Naive B cell (primary cell): Measurements from ENCODE around the gene PTPRR. TPM values are rescaled to one million over a fixed set of nuclear protein-coding genes. Genes with fewer than 3 reads are reported as not detected.

ENCODE experiments used
- ATAC-seq, 2 donors: fragments of 150-1000 bp; cut with Tn5 transposase; 2 replicates each; pipeline ENCODE4 v1.10.0; 2021; ENCODE audit warnings: low read depth in 2 of 2, mild to moderate bottlenecking in 2 of 2, moderate library complexity in 2 of 2
- DNase-seq: peaks from one replicate; pipeline ENCODE4 v3.0.0; 2022
- H3K27ac Mint-ChIP-seq, 6 donors: one replicate each; pipeline ENCODE4 v1.8.0; 2020 to 2022; ENCODE audit warnings: mild to moderate bottlenecking in 6 of 6, mixed read lengths in 6 of 6, moderate library complexity in 5 of 6, inconsistent platforms in 2 of 6
- H3K27me3 Mint-ChIP-seq, 3 donors: one replicate each; pipeline ENCODE4 v1.8.0; 2021 to 2022; ENCODE audit warnings: mixed read lengths in 3 of 3, mild to moderate bottlenecking in 1 of 3
- H3K36me3 Mint-ChIP-seq, 2 donors: one replicate each; pipeline ENCODE4 v1.8.0; 2020 to 2022; ENCODE audit warnings: mixed read lengths in 2 of 2, inconsistent platforms in 1 of 2, mild to moderate bottlenecking in 1 of 2
- H3K4me1 Mint-ChIP-seq, 3 donors: one replicate each; pipeline ENCODE4 v1.8.0; 2020 to 2022; ENCODE audit warnings: mixed read lengths in 3 of 3, inconsistent platforms in 1 of 3, mild to moderate bottlenecking in 1 of 3, moderate library complexity in 1 of 3
- H3K4me3 Mint-ChIP-seq, 8 donors: one replicate each; pipeline ENCODE4 v1.8.0; 2020 to 2022; ENCODE audit warnings: mild to moderate bottlenecking in 8 of 8, mixed read lengths in 8 of 8, moderate library complexity in 8 of 8, inconsistent platforms in 2 of 8
- H3K9me3 Mint-ChIP-seq, 7 donors: one replicate each; pipeline ENCODE4 v1.8.0; 2020 to 2022; ENCODE audit warnings: mixed read lengths in 7 of 7, mild to moderate bottlenecking in 5 of 7, inconsistent platforms in 2 of 7, moderate library complexity in 1 of 7
- polyA plus RNA-seq, 6 donors: library from polyadenylated mRNA; unstranded; fragments of 300-500 nt; fragmentation: Illumina TruSeq; gene quantifications; one replicate each; pipeline ENCODE4 v1.2.3, GENCODE V29; 2021; ENCODE audit warnings: low read depth in 6 of 6

The PTPRR gene
- polyA plus RNA-seq, 6 donors from 2014 or later, result not detected

DNA sequence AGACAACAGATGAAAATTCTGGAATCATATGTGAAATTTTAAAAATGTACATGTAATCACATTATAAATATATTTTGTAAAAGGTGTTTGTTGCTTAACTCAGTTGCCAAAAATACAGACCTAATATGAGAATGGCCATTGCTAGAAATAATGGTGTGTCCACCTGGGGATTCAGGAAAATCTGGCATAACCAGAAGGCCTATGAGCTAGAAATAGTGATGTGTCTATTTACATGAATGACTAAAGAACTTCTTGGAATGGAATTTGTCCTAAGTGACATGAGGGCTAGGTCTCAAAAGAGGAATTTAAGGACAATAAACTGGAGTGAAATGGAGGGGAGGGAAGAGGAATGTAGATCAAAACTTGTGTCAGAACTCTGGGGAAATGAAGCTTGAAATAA lies 126.4 kb downstream of the PTPRR start:
- H3K36me3 Mint-ChIP-seq, result no peaks in the 10 kb centered on the region
- no peak for ATAC-seq
- DNase-seq, result no peak
- H3K27ac Mint-ChIP-seq, result no peak overlapping the region
- H3K27me3 Mint-ChIP-seq, result peaks cover 0 to 8% (median 5%) of the 10 kb centered on the region in 3 donors
- peaks cover 0 to 11% (median 1%) of the 10 kb centered on the region in 7 donors for H3K9me3 Mint-ChIP-seq
- H3K4me1 Mint-ChIP-seq, result no peaks in the 10 kb centered on the region
- H3K4me3 Mint-ChIP-seq, result no peak overlapping the region

DNA sequence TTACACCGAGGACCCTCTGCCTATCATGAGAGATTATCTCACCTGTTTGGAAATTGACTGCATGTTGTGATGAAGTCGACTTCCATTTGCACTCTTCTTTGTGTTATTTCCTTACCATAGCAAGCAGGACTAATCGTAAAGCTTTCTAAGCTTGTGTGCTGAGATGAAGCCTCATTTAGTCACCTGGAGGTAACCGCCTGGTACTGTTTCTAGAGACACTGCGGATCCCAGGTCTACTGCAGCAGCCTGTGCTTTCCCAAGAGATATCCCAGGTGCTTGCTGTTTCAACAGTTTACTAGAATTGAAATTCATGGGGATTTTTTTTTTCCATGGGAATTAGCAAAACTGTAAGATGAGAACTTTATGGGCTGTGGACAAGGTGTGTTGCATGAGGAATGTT lies 131.8 kb downstream of the PTPRR start:
- H3K4me1 Mint-ChIP-seq, result no peaks in the 10 kb centered on the region
- ATAC-seq (no peak), DNase-seq (no peak)
- peaks cover 0 to 5% (median 0%) of the 10 kb centered on the region in 3 donors for H3K27me3 Mint-ChIP-seq
- H3K27ac Mint-ChIP-seq, result no peak overlapping the region
- H3K36me3 Mint-ChIP-seq, result no peaks in the 10 kb centered on the region
- H3K9me3 Mint-ChIP-seq, result peaks cover 0 to 11% (median 0%) of the 10 kb centered on the region in 7 donors
- H3K4me3 Mint-ChIP-seq, result no peak overlapping the region

DNA sequence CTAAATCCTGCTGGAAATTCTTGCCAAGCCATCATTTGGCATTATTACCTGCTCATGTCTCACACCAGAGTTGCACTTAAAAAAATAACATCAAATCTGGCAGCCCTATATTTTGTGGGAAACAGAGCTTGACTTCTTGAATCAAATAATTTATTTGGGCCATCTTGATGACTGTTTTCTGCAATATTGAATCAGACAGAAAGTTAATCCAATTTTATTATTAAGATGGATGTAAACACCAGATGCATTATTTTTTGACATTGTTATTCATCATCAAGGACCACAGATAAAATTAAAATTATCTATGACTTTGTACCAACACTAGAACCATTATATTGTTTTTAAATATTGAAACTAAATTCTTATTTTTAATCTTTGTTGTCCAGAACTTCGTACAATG lies 132.9 kb downstream of the PTPRR start:
- Mint-ChIP-seq H3K27me3 (peaks cover 0 to 5% (median 0%) of the 10 kb centered on the region in 3 donors), H3K9me3 (peaks cover 0 to 11% (median 0%) of the 10 kb centered on the region in 7 donors), H3K36me3 (no peaks in the 10 kb centered on the region), H3K27ac (no peak overlapping the region), H3K4me1 (no peaks in the 10 kb centered on the region), H3K4me3 (no peak overlapping the region)
- DNase-seq (no peak), ATAC-seq (no peak)

DNA sequence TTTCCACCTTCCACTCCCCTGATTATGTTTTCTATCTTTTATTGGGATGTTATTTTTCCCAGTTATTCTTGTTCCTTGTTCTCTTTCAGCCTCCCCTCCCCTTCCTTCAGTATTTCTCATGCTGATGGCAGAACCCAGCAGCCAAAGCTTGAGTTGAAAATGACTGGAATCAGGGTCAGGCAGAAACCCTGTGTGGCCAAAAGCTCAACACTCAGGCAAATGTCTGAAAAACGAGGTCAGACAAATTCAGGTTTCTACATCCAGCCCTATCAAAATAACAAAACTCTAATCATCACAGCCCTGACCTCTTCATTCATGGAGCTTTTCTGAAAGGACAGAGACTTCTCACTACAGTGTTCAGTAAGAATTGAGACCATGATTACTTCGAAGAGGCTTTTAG lies 134.6 kb downstream of the PTPRR start:
- no peaks in the 10 kb centered on the region for H3K4me1 Mint-ChIP-seq
- no peak for DNase-seq
- no peaks in the 10 kb centered on the region for H3K36me3 Mint-ChIP-seq
- peaks cover 0 to 10% (median 5%) of the 10 kb centered on the region in 7 donors for H3K9me3 Mint-ChIP-seq
- no peaks in the 10 kb centered on the region for H3K27me3 Mint-ChIP-seq
- no peak for ATAC-seq
- no peak overlapping the region for H3K4me3 Mint-ChIP-seq
- H3K27ac Mint-ChIP-seq, result no peak overlapping the region

DNA sequence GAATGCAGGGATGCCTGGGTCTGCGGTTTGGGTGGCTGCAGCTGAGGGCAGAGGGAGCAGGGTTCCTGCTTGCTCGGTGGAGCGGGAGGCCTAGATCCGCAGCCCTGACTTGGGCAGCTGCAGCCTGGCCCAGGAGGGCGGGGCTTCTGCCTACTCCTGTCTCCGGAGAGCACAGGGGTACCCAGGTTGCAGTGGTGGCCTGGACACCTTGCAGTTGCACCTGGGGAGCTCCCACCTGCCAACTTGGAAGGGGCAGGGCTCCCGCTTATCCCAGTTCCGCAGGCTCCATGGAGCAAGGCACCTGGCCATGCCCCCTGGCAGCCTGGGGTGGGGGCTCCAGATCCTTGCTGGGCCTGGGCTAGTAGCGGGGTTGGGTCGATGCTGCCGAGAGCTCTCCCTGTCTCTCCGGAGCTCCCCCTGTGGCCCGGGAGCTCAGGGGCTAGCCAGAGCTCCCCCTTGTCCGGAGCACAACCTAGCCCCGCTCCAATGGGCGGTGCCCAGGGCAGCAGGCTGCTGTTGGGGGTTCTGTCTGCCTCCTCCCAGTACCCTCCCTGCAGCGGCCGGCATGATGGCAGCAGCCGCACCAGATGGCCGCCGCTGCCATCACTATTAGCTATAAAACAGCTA lies 136.4 kb downstream of the PTPRR start:
- DNase-seq, result no peak
- Mint-ChIP-seq H3K4me3 (no peak overlapping the region), H3K9me3 (peaks cover 0 to 10% (median 2%) of the 10 kb centered on the region in 7 donors), H3K36me3 (no peaks in the 10 kb centered on the region), H3K27me3 (peaks cover 0 to 4% (median 0%) of the 10 kb centered on the region in 3 donors), H3K27ac (no peak overlapping the region), H3K4me1 (no peaks in the 10 kb centered on the region)
- no peak for ATAC-seq

DNA sequence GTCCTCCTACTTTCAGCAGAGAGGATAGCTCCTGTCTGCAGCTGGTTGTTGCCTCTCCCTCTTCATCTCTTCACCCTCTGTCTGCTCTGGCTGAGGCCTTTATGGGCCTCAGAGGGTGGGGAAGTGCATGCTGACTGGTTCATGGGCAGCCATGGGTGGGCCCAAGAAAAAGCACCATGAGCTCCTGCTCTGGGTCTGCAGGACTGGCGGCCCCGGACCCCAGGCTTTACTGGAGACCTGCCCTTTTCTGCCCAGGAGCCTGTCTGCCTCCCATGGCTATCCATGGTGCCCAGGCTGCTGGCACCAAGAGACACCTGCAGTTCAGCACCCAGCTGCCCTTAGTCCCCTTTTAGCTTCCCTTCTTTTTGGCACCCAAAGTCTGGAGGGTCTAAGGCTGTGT lies 137.1 kb downstream of the PTPRR start:
- peaks cover 0 to 5% (median 0%) of the 10 kb centered on the region in 3 donors for H3K27me3 Mint-ChIP-seq
- no peak for DNase-seq
- H3K9me3 Mint-ChIP-seq, result peaks cover 0 to 10% (median 2%) of the 10 kb centered on the region in 7 donors
- no peaks in the 10 kb centered on the region for H3K36me3 Mint-ChIP-seq
- H3K27ac Mint-ChIP-seq, result no peak overlapping the region
- no peak overlapping the region for H3K4me3 Mint-ChIP-seq
- ATAC-seq, result no peak
- no peaks in the 10 kb centered on the region for H3K4me1 Mint-ChIP-seq

DNA sequence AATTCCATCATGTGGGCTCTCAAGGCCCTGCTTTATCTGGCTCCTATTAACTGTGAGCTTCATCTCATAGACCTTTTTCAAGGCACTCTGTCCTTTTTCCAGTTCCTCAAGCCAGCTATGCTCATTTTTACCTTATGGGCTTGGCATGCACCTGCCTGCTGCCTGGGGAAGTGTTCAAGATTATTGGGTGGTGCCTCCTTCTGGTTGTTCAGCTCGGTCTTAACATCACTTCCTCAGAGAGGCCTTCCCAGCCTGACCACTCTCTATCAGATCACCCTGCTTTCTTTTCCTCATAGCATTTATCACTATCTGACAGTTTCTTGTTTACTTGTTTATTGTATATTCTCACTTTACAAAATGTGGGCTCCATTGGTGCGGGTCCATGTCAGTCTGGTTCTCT lies 141.3 kb downstream of the PTPRR start:
- Mint-ChIP-seq H3K9me3 (peaks cover 0 to 10% (median 2%) of the 10 kb centered on the region in 7 donors), H3K27ac (peak overlapping the region in 1 of 6 donors; percentile 24), H3K4me1 (no peaks in the 10 kb centered on the region), H3K27me3 (peaks cover 0 to 5% (median 0%) of the 10 kb centered on the region in 3 donors), H3K36me3 (no peaks in the 10 kb centered on the region), H3K4me3 (no peak overlapping the region)
- no peak for DNase-seq
- ATAC-seq, result no peak

DNA sequence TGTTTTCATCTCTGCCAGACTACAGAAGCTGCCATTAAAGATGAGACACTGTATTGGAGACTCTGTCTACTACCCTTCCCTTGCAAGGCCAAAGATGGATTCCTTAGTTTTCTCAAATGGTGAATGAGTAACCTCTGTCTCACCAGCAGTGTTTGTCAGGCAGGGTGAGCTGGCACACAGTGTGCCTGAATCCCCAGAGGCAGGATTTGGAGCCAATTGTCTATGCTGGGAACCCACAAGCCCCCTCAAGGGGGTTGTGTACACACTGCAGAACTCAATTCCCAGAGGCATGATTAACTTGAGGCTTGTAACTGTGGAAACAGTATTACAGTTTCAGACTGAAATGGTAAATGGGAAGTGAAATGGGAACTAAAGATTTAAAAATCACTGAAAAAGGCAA lies 146.5 kb downstream of the PTPRR start:
- DNase-seq (no peak), ATAC-seq (no peak)
- Mint-ChIP-seq H3K36me3 (no peaks in the 10 kb centered on the region), H3K27ac (no peak overlapping the region), H3K9me3 (no peaks in the 10 kb centered on the region), H3K4me3 (no peak overlapping the region), H3K4me1 (no peaks in the 10 kb centered on the region), H3K27me3 (peaks cover 0 to under 1% (median 0%) of the 10 kb centered on the region in 3 donors)

DNA sequence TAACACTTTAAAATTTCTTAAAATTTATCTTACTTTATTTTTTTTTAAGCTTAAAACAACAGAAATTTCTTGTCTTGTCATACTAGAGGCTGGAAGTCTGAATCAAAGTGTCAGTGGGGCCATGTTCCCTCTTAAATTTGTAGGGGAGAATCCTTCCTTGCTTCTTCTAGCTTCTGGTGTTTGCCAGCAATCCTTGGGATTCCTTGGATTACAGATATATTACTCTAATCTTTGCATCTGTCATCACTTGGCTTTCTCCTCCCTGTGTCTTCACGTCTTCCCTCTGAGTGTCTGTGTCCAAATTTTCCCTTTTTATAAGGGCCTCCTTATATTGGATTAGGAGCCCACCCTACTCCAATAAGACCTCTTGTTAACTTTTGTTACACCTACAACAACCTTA lies 147.7 kb downstream of the PTPRR start:
- Mint-ChIP-seq H3K9me3 (peaks cover 0 to 4% (median 0%) of the 10 kb centered on the region in 7 donors), H3K4me1 (no peaks in the 10 kb centered on the region), H3K27ac (no peak overlapping the region), H3K27me3 (no peaks in the 10 kb centered on the region), H3K36me3 (no peaks in the 10 kb centered on the region), H3K4me3 (no peak overlapping the region)
- ATAC-seq (no peak), DNase-seq (no peak)

DNA sequence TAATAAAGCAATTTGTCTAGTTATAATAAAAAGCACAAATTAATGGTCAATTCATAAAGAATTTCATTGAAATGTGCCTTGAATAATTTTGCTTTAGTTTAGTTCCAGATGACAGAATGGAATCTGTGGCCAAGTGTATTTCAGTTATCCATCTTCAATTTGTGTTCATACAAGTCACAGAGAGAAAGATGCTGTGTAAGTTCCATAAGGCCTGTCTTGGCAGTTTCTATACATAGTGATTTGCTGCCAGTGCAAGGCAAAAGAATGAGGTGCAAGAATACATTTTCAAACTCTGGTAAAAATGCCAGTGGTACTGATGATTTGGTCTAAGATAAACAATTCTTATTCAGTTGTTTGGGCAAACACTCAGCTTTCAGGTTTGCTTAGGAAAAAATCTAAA lies 149.0 kb downstream of the PTPRR start:
- H3K4me1 Mint-ChIP-seq, result no peaks in the 10 kb centered on the region
- H3K36me3 Mint-ChIP-seq, result no peaks in the 10 kb centered on the region
- peaks cover 0 to 4% (median 2%) of the 10 kb centered on the region in 7 donors for H3K9me3 Mint-ChIP-seq
- no peaks in the 10 kb centered on the region for H3K27me3 Mint-ChIP-seq
- ATAC-seq (no peak), DNase-seq (no peak)
- no peak overlapping the region for H3K27ac Mint-ChIP-seq
- H3K4me3 Mint-ChIP-seq, result no peak overlapping the region

DNA sequence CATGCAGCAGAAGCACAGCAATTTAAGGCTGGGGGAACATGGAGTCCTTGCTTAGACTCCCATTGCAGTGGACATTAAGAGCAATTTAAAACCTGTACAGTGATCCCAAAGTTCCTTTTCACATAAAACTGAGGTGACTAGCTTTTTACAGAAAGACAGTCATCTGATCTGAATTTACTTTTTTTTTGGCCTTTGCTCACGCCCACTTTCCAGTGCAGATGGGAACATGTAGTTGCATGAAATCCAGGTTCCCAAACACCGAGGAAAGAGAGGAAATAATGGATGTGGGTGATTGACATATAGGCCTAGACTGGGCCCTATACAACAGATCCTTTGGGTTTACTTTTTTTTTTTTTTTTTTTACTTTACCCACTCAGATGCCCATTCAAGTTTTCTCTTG lies 156.9 kb downstream of the PTPRR start:
- Mint-ChIP-seq H3K4me3 (no peak overlapping the region), H3K27ac (no peak overlapping the region), H3K4me1 (no peaks in the 10 kb centered on the region), H3K36me3 (no peaks in the 10 kb centered on the region), H3K9me3 (peaks cover 0 to 6% (median 5%) of the 10 kb centered on the region in 7 donors), H3K27me3 (peaks cover 0 to 11% (median 7%) of the 10 kb centered on the region in 3 donors)
- no peak for ATAC-seq
- no peak for DNase-seq

DNA sequence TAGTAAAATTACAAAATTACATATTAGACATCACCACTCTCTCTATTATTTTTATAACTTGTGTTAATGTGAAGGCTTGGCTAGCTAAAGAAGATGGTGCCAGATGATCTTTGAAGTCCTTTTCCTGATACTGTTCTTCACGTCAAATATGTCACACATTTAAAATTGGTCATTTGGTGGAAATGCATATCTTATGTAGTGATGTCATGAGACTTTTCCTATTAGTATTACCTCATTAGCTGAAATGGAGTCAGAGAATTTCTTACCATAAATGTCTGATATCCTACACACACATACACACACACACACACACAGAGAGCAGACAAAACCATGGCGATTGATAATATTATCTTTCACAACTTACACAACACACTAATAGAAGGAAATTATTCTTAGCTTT lies 158.5 kb downstream of the PTPRR start:
- Mint-ChIP-seq H3K4me3 (no peak overlapping the region), H3K9me3 (peaks cover 0 to 5% (median 1%) of the 10 kb centered on the region in 7 donors), H3K4me1 (no peaks in the 10 kb centered on the region), H3K27me3 (peaks cover 0 to 11% (median 7%) of the 10 kb centered on the region in 3 donors), H3K36me3 (no peaks in the 10 kb centered on the region), H3K27ac (no peak overlapping the region)
- DNase-seq (no peak), ATAC-seq (no peak)

DNA sequence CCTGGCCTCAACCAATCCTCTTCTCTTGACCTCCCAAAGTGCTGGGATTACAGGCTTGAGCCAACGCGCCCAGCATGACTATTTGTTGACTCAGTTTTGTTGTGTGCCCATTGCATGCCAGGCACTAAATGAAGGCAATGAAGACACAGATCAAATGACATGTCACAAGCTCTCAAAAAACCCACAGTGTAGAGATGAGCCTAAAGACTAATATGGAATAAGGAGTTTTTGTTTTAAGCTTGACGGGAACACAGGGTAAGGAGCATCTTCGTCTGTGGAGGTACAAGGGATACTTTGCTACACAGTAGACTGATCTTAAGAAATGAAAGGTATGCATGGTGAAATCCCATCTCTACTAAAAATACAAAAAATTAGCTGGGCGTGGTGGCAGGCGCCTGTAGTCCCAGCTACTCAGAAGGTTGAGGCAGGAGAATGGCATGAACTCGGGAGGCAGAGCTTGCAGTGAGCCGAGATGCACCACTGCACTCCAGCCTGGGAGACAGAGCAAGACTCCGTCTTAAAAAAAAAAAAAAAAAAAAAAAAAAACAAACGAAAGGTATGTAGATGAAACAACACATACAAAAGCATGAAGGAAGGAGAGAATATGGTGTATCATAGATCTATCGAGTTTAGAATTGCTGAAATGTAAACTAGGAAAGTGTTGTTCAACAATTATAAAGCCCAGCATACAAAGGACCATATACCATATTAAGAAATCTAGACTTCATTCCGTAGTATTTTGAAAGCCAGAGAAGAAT lies 161.2 kb downstream of the PTPRR start:
- no peak overlapping the region for H3K27ac Mint-ChIP-seq
- no peak overlapping the region for H3K4me3 Mint-ChIP-seq
- H3K9me3 Mint-ChIP-seq, result peaks cover 0 to 3% (median 0%) of the 10 kb centered on the region in 7 donors
- no peak for DNase-seq
- no peaks in the 10 kb centered on the region for H3K4me1 Mint-ChIP-seq
- no peaks in the 10 kb centered on the region for H3K36me3 Mint-ChIP-seq
- H3K27me3 Mint-ChIP-seq, result peaks cover 5 to 15% (median 7%) of the 10 kb centered on the region in 3 donors
- no peak for ATAC-seq

DNA sequence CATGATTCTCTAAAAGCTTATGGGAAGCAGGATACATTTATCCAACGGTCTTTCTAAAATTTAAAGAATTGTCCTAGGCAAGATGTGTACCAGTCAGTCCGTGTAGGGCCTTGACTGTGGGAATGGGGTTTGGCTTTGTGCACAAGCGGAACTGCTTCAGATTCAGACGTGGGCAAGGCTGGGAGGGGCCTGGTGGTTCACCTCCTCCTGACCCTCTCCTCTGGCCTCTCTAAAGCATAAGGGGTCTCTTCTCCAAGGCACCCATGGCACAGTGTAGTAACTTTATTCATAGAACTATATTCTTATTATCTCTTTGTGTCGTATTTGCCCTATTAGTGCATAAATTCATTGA lies 162.1 kb downstream of the PTPRR start:
- Mint-ChIP-seq H3K27me3 (peaks cover 7 to 17% (median 7%) of the 10 kb centered on the region in 3 donors), H3K4me3 (no peak overlapping the region), H3K9me3 (peaks cover 0 to 1% (median 0%) of the 10 kb centered on the region in 7 donors), H3K36me3 (no peaks in the 10 kb centered on the region), H3K27ac (no peak overlapping the region), H3K4me1 (no peaks in the 10 kb centered on the region)
- no peak for DNase-seq
- no peak for ATAC-seq
